A673 (cell line): ENCODE data around the gene DOCK4. TPM values are rescaled to one million over a fixed set of nuclear protein-coding genes. Genes with fewer than 3 reads are reported as not detected.

Experiments used
- BruUV-seq: library from RNA; stranded (reverse); fragments of 400-500 nt; replicated peaks from 2 replicates; lab custom pipeline; 2021; lab: Mats Ljungman, UMichigan
- CTCF ChIA-PET: fragments of 300-600 bp; sonication (Branson Sonifier 250); formaldehyde crosslinking; loops from one replicate; lab custom pipeline; 2022; ENCODE audit warnings: antibody characterized with exemption; lab: Charles Lee
- POLR2A ChIA-PET: fragments of 300-600 bp; sonication (Branson Sonifier 250); formaldehyde crosslinking; loops from one replicate; lab custom pipeline; 2022; ENCODE audit warnings: antibody characterized with exemption; ENCODE audit not compliant: low non-redundant PET; lab: Charles Lee
- DNase-seq: peaks from one replicate; pipeline ENCODE4 v3.0.0-alpha.2; 2015; ENCODE audit warnings: low spot score
- H3K27ac ChIP-seq: fragments of 200-600 bp; sonication (generic); 2 replicates; pipeline ENCODE4 v1.5.1; 2016; ENCODE audit warnings: mixed run types, low read depth, mild to moderate bottlenecking, mixed read lengths, antibody characterized with exemption, low read length; ENCODE audit not compliant: poor library complexity, severe bottlenecking
- H3K27me3 ChIP-seq: fragments of 200-600 bp; sonication (generic); replicated peaks from 2 replicates; pipeline ENCODE4 v1.6.1; 2017; ENCODE audit warnings: mixed run types, low read depth, mild to moderate bottlenecking, mixed read lengths, antibody characterized with exemption, low read length; ENCODE audit not compliant: insufficient read depth, poor library complexity
- H3K36me3 ChIP-seq: fragments of 200-600 bp; sonication (generic); 2 replicates; pipeline ENCODE4 v1.6.1; 2016; ENCODE audit warnings: mixed run types, mild to moderate bottlenecking, mixed read lengths, antibody characterized with exemption, low read length; ENCODE audit not compliant: insufficient read depth, poor library complexity, severe bottlenecking
- H3K4me1 ChIP-seq: fragments of 200-600 bp; sonication (generic); 2 replicates; pipeline ENCODE4 v1.6.1; 2017; ENCODE audit warnings: mixed run types, mild to moderate bottlenecking, mixed read lengths, antibody characterized with exemption, low read length; ENCODE audit not compliant: insufficient read depth, poor library complexity, severe bottlenecking
- H3K4me3 ChIP-seq: fragments of 200-600 bp; sonication (generic); 2 replicates; pipeline ENCODE4 v1.5.1; 2016; ENCODE audit warnings: low read depth, mixed run types, mild to moderate bottlenecking, mixed read lengths, low read length; ENCODE audit not compliant: poor library complexity, severe bottlenecking
- H3K9me3 ChIP-seq: fragments of 200-600 bp; sonication (generic); 2 replicates; pipeline ENCODE4 v1.6.1; 2016; ENCODE audit warnings: mixed run types, low read depth, mild to moderate bottlenecking, mixed read lengths, antibody characterized with exemption, low read length; ENCODE audit not compliant: poor library complexity, severe bottlenecking
- EZH2 ChIP-seq: fragments of 200-600 bp; sonication (generic); IDR thresholded peaks from 2 replicates; pipeline ENCODE4 v1.6.1; 2017; ENCODE audit warnings: borderline replicate concordance, low read depth, mild to moderate bottlenecking, mixed read lengths, antibody characterized with exemption, low read length; ENCODE audit not compliant: poor library complexity, severe bottlenecking
- intact Hi-C: fragments of 100-400 bp; cut with micrococcal nuclease; formaldehyde crosslinking; loops from one replicate; pipeline ENCODE4 v1.10.0; 2022; ENCODE audit not compliant: unreplicated experiment
- total RNA-seq: library from RNA; stranded (reverse); gene quantifications from 2 replicates; pipeline ENCODE4 v1.2.3, GENCODE V29; 2021
- TF ChIP-seq, protein P1 (sequence below): fragments of 300-800, 200-600 bp; sonication (generic); conservative IDR thresholded peaks from 2 replicates; pipeline ENCODE4 v1.5.1; 2017; ENCODE audit warnings: low read depth, mild to moderate bottlenecking, antibody characterized with exemption, low read length, moderate library complexity, mixed read lengths

Gene DOCK4
- total RNA-seq, 1 experiment from 2014 or later = 28.5 TPM

- ChIA-PET POLR2A (no interaction called here), CTCF (no interaction called here)
- no peak for TF ChIP-seq EZH2
- TF ChIP-seq, protein P1, sequence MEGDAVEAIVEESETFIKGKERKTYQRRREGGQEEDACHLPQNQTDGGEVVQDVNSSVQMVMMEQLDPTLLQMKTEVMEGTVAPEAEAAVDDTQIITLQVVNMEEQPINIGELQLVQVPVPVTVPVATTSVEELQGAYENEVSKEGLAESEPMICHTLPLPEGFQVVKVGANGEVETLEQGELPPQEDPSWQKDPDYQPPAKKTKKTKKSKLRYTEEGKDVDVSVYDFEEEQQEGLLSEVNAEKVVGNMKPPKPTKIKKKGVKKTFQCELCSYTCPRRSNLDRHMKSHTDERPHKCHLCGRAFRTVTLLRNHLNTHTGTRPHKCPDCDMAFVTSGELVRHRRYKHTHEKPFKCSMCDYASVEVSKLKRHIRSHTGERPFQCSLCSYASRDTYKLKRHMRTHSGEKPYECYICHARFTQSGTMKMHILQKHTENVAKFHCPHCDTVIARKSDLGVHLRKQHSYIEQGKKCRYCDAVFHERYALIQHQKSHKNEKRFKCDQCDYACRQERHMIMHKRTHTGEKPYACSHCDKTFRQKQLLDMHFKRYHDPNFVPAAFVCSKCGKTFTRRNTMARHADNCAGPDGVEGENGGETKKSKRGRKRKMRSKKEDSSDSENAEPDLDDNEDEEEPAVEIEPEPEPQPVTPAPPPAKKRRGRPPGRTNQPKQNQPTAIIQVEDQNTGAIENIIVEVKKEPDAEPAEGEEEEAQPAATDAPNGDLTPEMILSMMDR = no peak
- no TSS peak for BruUV-seq
- no peak overlapping the region for H3K27ac ChIP-seq
- H3K4me3 ChIP-seq = no peak overlapping the region
- H3K9me3 ChIP-seq = no peaks in the 10 kb centered on the region
- no peaks in the 10 kb centered on the region for H3K27me3 ChIP-seq
- no peaks in the 10 kb centered on the region for H3K4me1 ChIP-seq
- H3K36me3 ChIP-seq = no peaks in the 10 kb centered on the region
- no peak for DNase-seq
- intact Hi-C loops = no loop called here
Measured at GRCh38 chr7:112143136-112143535, 63.1 kb downstream of the DOCK4 start.

DNA sequence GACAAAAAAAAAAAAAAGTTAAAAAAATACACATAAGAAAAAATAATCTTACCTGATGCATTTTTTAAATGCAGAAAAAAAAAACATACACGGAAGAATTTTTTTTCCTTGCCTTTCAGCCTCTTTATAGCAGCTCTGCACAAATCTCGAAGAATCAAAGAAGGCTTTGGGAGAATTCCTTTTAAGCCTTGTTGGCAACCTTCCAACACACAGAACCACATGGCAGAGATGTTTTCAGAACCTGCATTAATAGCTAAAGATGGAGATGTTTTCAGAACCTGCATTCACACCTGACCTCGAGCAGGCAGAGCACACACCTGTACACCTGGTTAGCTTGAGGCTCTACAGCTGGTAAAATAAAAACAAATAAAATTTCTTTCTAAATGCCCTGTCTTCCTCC lies 65.6 kb downstream of the DOCK4 start:
- H3K4me3 ChIP-seq = no peak overlapping the region
- ChIA-PET POLR2A (no interaction called here), CTCF (no interaction called here)
- TF ChIP-seq, protein P1 = no peak
- TF ChIP-seq EZH2 = no peak
- H3K9me3 ChIP-seq = no peaks in the 10 kb centered on the region
- H3K4me1 ChIP-seq = peaks cover 5% of the 10 kb centered on the region
- no peaks in the 10 kb centered on the region for H3K36me3 ChIP-seq
- intact Hi-C loops = no loop called here
- peak; percentile 26 for DNase-seq
- H3K27me3 ChIP-seq = no peaks in the 10 kb centered on the region
- no TSS peak for BruUV-seq
- no peak overlapping the region for H3K27ac ChIP-seq

GRCh38 chr7:112138938-112139337 lies 67.3 kb downstream of the DOCK4 start:
- H3K4me3 ChIP-seq = no peak overlapping the region
- CTCF ChIA-PET = no interaction called here
- TF ChIP-seq, protein P1 = no peak
- TF ChIP-seq EZH2 = no peak
- H3K9me3 ChIP-seq = no peaks in the 10 kb centered on the region
- intact Hi-C loops = no loop called here
- peaks cover 5% of the 10 kb centered on the region for H3K4me1 ChIP-seq
- DNase-seq = no peak
- no peak overlapping the region for H3K27ac ChIP-seq
- BruUV-seq = no TSS peak
- no peaks in the 10 kb centered on the region for H3K27me3 ChIP-seq
- POLR2A ChIA-PET = no interaction called here
- H3K36me3 ChIP-seq = no peaks in the 10 kb centered on the region
